ENCODE measurements around the gene SYT14. TPM values are rescaled to one million over a fixed set of nuclear protein-coding genes. Genes with fewer than 3 reads are reported as not detected.
A peak's percentile ranks its signal among the peaks of the same experiment; 100 is the strongest.
"Not testable (repeated sequence)": the region's sequence is repeated elsewhere in the genome, so short reads cannot be mapped to it uniquely, and the experiment has no call there.

Gene SYT14
- total RNA-seq, 1 donor from 2014 or later, result 3.9 TPM

GRCh38 chr1:210117681-210118170, 179.7 kb downstream of the SYT14 start:
- DNase-seq (ENCODE audit: low spot score), result no peak

- peak; percentile 2 for DNase-seq (ENCODE audit: low spot score)
Observed at GRCh38 chr1:210123383-210123782, 185.4 kb downstream of the SYT14 start.

- DNase-seq (ENCODE audit: low spot score), result peak; percentile 26
Observed at GRCh38 chr1:210123924-210124589, 186.0 kb downstream of the SYT14 start.

- no peak for DNase-seq (ENCODE audit: low spot score)
Observed at GRCh38 chr1:210124736-210125135, 186.7 kb downstream of the SYT14 start.

- DNase-seq (ENCODE audit: low spot score), result no peak
Observed at GRCh38 chr1:210125143-210125542, 187.1 kb downstream of the SYT14 start.

GRCh38 chr1:210129092-210129491, 191.1 kb downstream of the SYT14 start:
- no peak for DNase-seq (ENCODE audit: low spot score)

- no peak for DNase-seq (ENCODE audit: low spot score)
Observed at GRCh38 chr1:210129759-210130158, 191.7 kb downstream of the SYT14 start.

- peak; percentile 27 for DNase-seq (ENCODE audit: low spot score)
Observed at GRCh38 chr1:210132582-210132981, 194.6 kb downstream of the SYT14 start.

- DNase-seq (ENCODE audit: low spot score), result peak; percentile 86
Observed at GRCh38 chr1:210143465-210144062, 205.5 kb downstream of the SYT14 start.

- DNase-seq (ENCODE audit: low spot score), result no peak
Observed at GRCh38 chr1:210144736-210145135, 206.7 kb downstream of the SYT14 start.

- DNase-seq (ENCODE audit: low spot score), result no peak
Observed at GRCh38 chr1:210151052-210151672, 213.1 kb downstream of the SYT14 start.

GRCh38 chr1:210159211-210159610, 221.2 kb downstream of the SYT14 start:
- DNase-seq (ENCODE audit: low spot score), result no peak

GRCh38 chr1:210170220-210170619, 232.2 kb downstream of the SYT14 start:
- no peak for DNase-seq (ENCODE audit: low spot score)

- no peak for DNase-seq (ENCODE audit: low spot score)
Observed at GRCh38 chr1:210174133-210174532, 236.1 kb downstream of the SYT14 start.

- no peak for DNase-seq (ENCODE audit: low spot score)
Observed at GRCh38 chr1:210185063-210185462, 247.0 kb downstream of the SYT14 start.

GRCh38 chr1:210187849-210188606, 250.0 kb downstream of the SYT14 start:
- not testable (repeated sequence) for DNase-seq (ENCODE audit: low spot score)

- no peak for DNase-seq (ENCODE audit: low spot score)
Observed at GRCh38 chr1:210189426-210189825, 251.4 kb downstream of the SYT14 start.

GRCh38 chr1:210195635-210196160, 257.7 kb downstream of the SYT14 start:
- no peak for DNase-seq (ENCODE audit: low spot score)

- DNase-seq (ENCODE audit: low spot score), result not testable (repeated sequence)
Observed at GRCh38 chr1:210196266-210196665, 258.2 kb downstream of the SYT14 start.

GRCh38 chr1:210198840-210199239, 260.8 kb downstream of the SYT14 start:
- DNase-seq (ENCODE audit: low spot score), result no peak

- DNase-seq (ENCODE audit: low spot score), result no peak
Observed at GRCh38 chr1:210200124-210200736, 262.2 kb downstream of the SYT14 start.
